ENCODE results near the gene NR1D2. TPM values are rescaled to one million over a fixed set of nuclear protein-coding genes. Genes with fewer than 3 reads are reported as not detected.

Gene NR1D2
- total and polyA plus RNA-seq, 2 donors from 2014 or later, result 7.1 to 49.3 TPM

DNA sequence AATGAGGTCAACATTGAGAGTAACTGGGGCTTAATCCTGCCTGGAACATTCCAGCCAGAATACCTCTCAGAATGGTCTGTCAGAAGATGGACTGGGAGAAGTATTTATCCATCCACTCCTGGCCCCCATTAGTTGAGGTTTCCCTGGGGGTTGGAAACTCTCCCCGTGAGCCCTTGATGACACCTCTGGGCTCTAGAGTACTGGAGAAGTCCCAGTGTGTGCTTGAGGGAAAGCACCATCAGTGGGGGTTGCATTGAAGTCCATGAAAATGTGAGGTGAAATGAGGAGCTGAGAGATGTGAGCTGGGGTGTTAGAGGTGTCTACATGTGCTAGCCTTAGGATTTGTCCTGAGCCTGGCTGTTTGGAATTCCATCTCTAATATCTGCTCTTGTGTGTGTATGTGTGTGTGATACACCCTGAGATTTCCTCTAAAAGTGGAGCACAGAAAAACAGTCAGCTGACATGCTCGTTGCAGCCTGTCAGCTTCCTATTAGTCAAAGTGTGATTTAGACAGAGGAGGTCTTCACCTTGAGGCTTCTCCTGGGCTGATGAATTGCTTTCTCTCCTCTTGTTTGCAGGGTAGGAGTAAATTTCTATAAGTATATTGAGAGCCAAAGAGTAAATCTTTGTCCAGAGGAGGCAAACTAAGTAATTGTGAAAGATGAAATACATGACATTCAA is 67.6 kb downstream of the NR1D2 start:
- Histone ChIP-seq H3K36me3 (ENCODE audit: control insufficient read depth in 2 of 3, insufficient read depth in 3 of 3, low read length in 3 of 3) (no peaks in the 10 kb centered on the region), H3K4me1 (ENCODE audit: control insufficient read depth in 2 of 3, insufficient read depth in 2 of 3, low read depth in 1 of 3, low read length in 3 of 3) (no peaks in the 10 kb centered on the region), H3K27ac (ENCODE audit: low read depth in 2 of 2, low read length in 2 of 2) (no peak overlapping the region), H3K9ac (ENCODE audit: low read length in 3 of 3) (no peak overlapping the region), H3K27me3 (ENCODE audit: control insufficient read depth, insufficient read depth, low read length) (no peaks in the 10 kb centered on the region), H3K9me3 (ENCODE audit: control insufficient read depth in 2 of 3, insufficient read depth in 1 of 3, low read length in 3 of 3) (no peaks in the 10 kb centered on the region), H3K4me3 (ENCODE audit: low read length in 3 of 3) (no peak overlapping the region)
- FAIRE-seq (no peak), DNase-seq (no peak)
- intact Hi-C loops (cut with DNase I), result no loop called here
- TF ChIP-seq, protein P1, sequence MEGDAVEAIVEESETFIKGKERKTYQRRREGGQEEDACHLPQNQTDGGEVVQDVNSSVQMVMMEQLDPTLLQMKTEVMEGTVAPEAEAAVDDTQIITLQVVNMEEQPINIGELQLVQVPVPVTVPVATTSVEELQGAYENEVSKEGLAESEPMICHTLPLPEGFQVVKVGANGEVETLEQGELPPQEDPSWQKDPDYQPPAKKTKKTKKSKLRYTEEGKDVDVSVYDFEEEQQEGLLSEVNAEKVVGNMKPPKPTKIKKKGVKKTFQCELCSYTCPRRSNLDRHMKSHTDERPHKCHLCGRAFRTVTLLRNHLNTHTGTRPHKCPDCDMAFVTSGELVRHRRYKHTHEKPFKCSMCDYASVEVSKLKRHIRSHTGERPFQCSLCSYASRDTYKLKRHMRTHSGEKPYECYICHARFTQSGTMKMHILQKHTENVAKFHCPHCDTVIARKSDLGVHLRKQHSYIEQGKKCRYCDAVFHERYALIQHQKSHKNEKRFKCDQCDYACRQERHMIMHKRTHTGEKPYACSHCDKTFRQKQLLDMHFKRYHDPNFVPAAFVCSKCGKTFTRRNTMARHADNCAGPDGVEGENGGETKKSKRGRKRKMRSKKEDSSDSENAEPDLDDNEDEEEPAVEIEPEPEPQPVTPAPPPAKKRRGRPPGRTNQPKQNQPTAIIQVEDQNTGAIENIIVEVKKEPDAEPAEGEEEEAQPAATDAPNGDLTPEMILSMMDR (IDR thresholded peaks at IDR 0.05; ENCODE audit: borderline replicate concordance, extremely low read depth, insufficient read depth), result no peak

GRCh38 chr3:24017305-24017704 is 72.2 kb downstream of the NR1D2 start:
- Histone ChIP-seq H3K4me3 (ENCODE audit: low read length in 3 of 3) (no peak overlapping the region), H3K4me1 (ENCODE audit: control insufficient read depth in 2 of 3, insufficient read depth in 2 of 3, low read depth in 1 of 3, low read length in 3 of 3) (no peaks in the 10 kb centered on the region), H3K27ac (ENCODE audit: low read depth in 2 of 2, low read length in 2 of 2) (no peak overlapping the region), H3K27me3 (ENCODE audit: control insufficient read depth, insufficient read depth, low read length) (no peaks in the 10 kb centered on the region), H3K9ac (ENCODE audit: low read length in 3 of 3) (no peak overlapping the region), H3K9me3 (ENCODE audit: control insufficient read depth in 2 of 3, insufficient read depth in 1 of 3, low read length in 3 of 3) (no peaks in the 10 kb centered on the region), H3K36me3 (ENCODE audit: control insufficient read depth in 2 of 3, insufficient read depth in 3 of 3, low read length in 3 of 3) (no peaks in the 10 kb centered on the region)
- FAIRE-seq (no peak), DNase-seq (no peak)
- TF ChIP-seq, protein P1 (IDR thresholded peaks at IDR 0.05; ENCODE audit: borderline replicate concordance, extremely low read depth, insufficient read depth), result no peak
- intact Hi-C loops (cut with DNase I), result no loop called here

- Histone ChIP-seq H3K9ac (ENCODE audit: low read length in 3 of 3) (no peak overlapping the region), H3K4me3 (ENCODE audit: low read length in 3 of 3) (no peak overlapping the region), H3K27me3 (ENCODE audit: control insufficient read depth, insufficient read depth, low read length) (no peaks in the 10 kb centered on the region), H3K36me3 (ENCODE audit: control insufficient read depth in 2 of 3, insufficient read depth in 3 of 3, low read length in 3 of 3) (no peaks in the 10 kb centered on the region), H3K4me1 (ENCODE audit: control insufficient read depth in 2 of 3, insufficient read depth in 2 of 3, low read depth in 1 of 3, low read length in 3 of 3) (no peaks in the 10 kb centered on the region), H3K27ac (ENCODE audit: low read depth in 2 of 2, low read length in 2 of 2) (no peak overlapping the region), H3K9me3 (ENCODE audit: control insufficient read depth in 2 of 3, insufficient read depth in 1 of 3, low read length in 3 of 3) (no peaks in the 10 kb centered on the region)
- TF ChIP-seq, protein P1 (IDR thresholded peaks at IDR 0.05; ENCODE audit: borderline replicate concordance, extremely low read depth, insufficient read depth), result no peak
- DNase-seq, result no peak
- no peak for FAIRE-seq
- intact Hi-C loops (cut with DNase I), result no loop called here
These were observed 73.9 kb downstream of the NR1D2 start for GRCh38 chr3:24018784-24019570.
